NCI-H2196 treated with DMSO at 0.1 percent for 48 hours (cell line): Measurements from ENCODE around the gene ALKBH8.
"Not testable (repeated sequence)": the region's sequence is repeated elsewhere in the genome, so short reads cannot be mapped to it uniquely, and the experiment has no call there.

ENCODE experiments used
- DNase-seq: peaks from one replicate; lab custom pipeline; 2025; ENCODE audit not compliant: unreplicated experiment; lab: John Stamatoyannopoulos, UW

ALKBH8 gene

DNA sequence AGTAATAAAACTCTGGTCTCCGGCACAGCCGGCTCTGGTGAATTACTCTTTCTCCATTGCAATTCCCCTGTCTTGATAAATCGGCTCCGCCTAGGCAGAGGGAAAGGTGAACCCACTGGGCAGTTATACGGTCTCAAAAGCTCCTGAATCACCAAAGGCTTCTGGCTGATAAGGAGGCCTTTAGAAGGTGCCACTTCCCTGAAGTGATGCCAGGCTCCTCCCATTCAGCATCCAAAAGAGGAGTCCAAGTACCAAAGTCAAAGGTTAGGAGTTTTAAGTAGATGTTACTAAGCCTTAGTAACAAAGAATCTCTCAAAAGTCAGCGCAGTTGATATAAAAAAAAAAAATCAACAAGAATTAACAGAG, 11.8 kb upstream of the ALKBH8 start:
- no peak for DNase-seq

DNA sequence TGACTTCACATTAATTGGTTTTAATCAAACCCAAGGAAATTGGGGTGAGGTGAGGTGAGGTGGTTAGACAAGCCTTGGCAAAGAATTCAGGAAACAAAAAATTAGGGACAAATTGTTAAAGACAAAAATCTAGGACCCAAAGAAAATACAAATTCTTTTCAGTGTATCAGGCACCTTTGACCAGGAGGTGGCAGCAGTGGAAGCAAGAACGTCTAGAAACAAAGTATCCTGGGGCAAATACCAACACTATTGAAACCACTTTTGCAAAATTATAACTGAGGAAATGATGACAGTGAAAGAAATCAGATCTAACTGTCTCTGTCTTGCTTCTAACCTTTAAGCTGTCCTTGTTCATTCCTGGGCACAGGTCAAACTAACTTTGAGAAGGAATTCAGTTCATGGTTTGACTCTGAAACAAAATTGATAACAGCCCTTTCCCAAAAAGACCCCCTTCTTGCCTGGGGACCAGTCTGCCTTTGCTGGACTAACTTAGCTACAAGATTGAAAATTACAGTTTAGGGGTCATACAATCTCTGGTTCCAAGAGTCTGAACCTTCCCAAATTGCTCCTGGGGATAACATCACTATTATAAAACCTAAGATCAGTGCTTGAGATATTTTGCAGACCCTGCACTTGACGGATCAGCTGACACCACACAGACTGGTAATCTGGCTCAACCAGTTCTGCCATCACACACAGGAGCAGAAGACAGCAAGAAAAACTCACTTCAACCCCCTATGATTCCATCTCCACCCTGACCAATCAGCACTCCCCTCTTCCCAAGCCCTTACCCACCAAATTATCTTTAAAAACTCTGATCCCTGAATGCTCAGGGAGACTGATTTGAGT, 11.2 kb upstream of the ALKBH8 start:
- DNase-seq = not testable (repeated sequence)

DNA sequence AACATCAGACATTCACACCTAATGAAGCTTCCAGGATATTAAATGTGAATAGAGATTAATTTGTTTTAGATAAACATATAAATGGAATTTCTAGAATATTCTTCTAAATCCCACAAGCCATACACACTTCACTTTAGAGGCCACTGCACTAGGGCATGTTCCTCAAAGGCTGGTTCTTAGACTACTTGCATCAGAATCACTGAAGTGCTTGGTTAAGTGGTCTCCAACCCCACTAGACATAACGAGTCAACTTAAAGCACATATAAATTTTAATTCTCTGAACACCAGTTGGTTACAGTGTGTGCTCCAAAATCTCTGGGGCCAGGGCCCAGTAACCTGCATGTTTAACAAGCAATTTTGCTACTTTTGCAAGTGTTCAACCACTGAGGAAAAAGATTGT, 7.9 kb upstream of the ALKBH8 start:
- DNase-seq = no peak

DNA sequence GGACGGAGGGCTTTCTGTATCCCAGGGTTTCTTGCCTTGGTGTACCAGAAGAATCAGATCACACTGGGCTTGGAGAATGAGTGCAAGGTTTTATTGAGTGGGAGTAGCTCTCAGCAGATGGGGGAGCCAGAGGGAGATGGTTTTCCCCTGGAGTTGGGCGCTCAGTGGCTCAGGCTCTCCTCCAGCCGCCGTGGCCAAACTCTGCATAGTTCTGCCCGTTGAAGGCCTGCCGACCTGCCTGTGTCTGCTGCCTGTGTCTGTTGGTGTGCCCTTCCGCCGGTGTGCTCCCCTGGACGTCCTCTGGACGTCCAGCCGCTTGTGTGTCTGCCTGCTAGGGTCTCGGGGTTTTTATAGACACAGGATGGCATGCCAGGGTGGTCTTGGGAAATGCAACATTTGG, 4.5 kb upstream of the ALKBH8 start:
- DNase-seq = no peak

DNA sequence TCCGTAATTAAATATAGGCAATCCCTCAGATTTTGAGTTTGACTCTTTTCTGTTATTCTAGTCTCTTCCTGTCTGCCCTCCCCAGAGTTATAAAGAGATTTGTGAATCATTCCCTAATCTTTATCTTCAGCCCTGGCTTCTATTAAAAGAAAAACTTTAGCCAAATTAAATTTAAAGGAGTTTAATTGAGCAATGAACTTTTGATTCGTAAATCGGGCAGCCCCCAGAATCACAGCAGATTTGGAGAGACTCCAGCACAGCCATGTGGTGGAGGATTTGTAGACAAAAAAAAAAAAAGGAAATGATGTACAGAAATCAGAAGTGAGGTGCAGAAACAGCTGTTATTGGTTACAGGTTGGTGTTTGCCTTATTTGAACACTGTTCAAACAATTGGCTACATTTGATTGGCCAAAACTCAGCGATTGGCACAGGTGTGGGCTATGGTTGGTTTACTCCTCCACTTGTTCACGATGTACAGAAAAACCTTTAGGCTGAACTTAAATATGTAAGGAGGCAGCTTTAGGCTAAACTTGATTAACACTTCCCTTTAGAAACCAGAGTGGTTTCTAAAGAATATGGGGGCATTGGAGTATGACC, 2.3 kb upstream of the ALKBH8 start:
- DNase-seq = no peak

DNA sequence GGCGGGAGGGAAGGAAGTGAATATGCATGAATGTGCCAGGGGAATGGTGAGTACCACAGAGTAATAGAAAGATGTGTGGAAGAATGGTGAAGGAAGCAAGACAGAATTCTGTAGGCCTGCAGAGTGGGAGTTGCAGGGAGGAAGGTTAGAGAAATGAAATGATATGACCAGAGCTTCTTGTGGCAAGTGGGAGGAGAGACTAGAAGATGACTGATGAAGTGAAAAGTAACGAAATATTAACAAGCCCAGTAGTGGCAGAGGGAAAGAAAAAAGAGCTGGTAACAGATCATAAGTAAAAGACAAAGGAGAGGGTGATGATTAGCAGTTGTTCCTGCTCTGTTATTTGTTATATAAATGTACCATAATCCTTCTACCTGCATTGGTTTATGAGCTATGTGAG, 1.0 kb upstream of the ALKBH8 start:
- DNase-seq = no peak

DNA sequence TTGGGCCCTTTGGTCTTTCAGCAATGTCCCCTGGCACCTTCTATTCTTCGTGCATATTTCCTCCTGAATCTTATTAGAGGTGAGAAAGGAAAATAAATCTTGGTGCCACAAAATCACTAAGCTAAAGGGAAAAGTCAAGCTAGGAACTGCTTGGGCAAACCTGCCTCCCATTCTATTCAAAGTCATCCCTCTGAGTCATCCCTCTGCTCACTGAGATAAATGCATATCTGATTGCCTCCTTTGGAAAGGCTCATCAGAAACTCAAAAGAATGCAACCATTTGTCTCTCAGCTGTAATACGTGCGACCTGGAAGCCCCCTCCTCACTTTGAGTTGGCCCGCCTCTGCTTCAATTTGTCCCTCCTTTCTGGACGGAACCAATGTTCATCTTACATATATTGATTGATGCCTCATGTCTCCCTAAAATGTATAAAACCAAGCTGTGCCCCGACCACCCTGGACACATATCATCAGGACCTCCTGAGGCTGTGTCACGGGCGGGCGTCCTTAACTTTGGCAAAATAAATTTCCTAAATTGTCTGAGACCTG, 493 bp upstream of the ALKBH8 start:
- not testable (repeated sequence) for DNase-seq

DNA sequence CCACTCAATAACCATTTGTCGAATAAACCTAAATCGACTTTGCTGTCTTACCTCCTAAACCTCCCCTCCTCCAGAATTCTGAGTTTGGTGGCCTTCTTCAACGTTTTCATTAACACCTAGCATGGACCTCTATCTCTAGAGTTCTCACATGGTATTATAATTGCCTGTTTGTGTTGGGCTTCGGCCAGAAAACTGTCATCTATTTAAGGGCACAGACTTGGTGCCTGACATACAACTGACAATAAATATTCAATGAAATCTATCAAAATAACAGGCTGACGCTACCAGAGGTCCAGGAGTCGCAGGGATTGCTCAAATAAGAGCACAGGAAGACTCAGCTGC, 687 bp downstream of the ALKBH8 start:
- DNase-seq = no peak

DNA sequence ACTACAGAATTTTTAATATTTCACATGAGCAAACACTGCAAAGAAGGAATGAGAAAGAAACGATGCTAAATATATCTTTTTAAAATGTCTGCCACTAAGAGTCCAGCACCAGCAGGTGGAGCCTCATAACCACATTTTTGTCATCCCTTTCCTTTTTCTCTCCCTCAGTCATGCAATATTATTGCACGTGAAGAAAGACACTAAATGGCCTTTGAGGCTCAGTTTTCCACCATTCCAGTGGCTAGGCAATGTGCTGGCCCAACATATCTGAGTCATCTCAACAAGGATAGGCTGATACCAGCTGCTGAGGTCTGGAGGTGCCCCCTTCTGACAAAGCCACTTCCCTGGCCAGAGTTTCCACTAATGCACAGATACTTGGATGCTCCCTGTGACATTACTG, 1.8 kb downstream of the ALKBH8 start:
- peak; percentile 37 for DNase-seq

DNA sequence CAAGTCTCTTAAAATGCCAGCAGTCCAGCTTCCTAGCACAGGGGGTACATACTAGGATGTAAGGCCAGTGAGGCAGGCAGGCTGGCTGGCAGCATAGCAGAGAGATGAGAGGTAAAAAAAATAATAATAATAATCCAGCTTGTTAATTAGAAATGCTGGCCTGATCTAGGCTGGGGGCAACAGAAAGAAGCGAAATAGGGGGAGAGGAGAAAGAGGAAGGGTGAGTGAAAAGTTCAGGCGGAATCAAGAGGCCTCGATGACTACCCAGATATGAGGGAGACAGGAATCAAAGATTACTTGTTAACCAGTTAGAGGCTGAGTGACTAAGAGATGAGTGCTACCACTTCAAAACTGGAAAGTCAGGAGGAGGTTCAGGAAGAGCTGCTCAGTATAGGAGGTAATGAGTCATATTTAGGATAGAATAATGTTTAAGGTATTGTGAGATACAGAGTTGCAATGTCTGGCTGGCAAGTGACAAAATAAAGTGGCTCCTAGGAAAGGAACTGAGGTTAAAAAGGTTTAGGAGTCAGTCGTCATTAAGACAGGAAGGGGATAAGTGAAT, 2.8 kb downstream of the ALKBH8 start:
- no peak for DNase-seq

DNA sequence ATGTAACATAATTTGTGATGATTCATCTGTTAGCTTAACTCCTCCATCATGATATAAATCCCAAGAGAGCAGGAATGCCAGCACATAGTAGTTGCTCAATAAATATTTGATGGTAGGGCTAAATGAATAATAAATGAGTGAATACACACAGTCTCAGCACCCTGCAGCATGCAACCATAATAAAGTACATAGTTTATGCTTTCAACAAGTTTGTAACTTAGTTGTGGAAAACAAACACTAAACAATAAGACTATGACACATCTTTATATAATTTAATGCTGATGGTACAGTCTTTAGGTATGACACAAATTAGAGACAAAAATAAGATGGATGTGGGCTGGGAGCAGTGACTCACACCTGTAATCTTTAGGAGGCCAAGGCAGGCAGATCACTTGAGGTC, 3.8 kb downstream of the ALKBH8 start:
- no peak for DNase-seq

DNA sequence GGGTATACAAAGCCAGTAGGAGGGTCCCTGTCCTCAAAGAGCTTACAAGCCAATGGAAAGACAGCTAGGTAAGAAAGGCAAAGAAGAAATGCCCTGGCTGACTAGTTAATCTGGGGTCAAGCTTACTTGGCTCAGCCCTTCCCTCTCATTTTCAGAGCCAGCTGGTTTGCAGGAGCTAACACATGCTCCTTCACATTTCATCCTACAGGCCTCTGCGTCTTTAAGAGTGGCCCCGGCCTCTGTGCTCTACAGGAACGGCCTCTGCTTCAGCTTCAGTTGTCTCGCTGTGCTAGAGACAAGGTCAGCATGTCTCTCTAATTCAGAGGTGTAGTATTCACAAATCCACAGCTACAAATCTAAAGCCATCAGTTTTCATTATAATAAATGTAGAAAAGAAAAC, 15.2 kb downstream of the ALKBH8 start:
- DNase-seq = no peak

DNA sequence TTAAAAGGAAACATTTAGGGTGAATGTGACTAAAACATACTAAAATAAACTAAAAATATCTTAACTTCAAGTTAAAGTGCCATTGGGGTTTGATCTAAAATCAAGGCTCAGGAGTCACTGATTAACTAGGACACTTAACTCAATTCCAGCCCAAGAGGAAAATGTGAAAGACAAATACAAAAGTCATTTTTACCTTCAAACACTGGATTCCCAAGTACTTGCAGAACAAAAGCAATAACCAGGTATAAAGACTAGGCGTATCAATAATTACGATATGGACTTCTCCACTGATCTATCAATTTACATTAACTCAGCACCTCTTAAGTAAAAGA, 15.6 kb downstream of the ALKBH8 start:
- no peak for DNase-seq

DNA sequence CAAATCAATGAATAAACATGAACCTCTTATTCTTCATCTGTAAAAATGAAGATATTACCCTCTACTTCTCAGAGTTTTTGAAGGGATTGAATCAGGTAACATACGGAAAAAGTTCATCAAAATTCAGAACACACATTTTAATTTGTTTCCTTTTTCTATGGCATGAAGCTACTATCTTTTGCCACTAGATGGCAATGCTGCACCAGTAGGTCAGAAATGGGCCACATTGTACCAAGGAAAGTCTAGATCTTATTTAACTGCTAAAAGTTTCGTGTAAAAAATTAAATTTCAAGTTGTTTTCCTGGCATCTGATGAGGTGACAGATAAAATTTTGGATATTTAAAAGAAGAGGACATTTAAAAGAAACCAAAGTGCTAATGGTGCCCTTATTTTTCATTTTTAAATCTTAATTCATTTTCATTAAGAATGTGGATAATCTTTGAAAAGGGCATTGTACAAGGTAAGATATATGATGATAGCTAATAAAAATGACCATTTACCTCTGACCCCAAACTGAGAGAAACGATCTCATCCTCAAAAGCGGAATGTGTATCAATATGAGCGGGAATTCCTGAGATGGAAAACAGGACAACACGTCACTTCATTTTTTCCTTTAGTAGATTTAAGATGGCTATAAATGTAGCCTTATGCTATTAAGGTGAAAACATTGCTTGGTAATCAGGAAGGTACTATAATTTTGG, 16.1 kb downstream of the ALKBH8 start:
- no peak for DNase-seq

DNA sequence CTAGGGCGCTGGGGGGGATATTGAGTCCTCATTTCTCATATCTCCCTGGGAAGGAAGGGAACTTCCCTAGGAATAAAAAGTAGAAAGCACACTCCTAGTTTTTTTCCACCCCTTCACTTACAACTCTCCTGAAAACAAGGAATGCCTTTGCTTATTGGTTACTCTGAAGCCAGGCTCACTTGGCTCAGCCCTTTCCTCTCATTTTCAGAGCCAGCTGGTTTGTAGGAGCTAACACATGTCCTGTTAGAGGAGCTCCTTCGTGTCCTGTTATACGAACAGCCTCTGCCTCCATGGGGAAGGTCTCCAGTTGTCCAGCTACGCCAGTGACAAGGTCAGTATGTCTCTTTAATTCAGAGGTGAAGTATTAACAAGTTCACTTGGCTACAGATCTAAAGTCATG, 17.6 kb downstream of the ALKBH8 start:
- DNase-seq = no peak

DNA sequence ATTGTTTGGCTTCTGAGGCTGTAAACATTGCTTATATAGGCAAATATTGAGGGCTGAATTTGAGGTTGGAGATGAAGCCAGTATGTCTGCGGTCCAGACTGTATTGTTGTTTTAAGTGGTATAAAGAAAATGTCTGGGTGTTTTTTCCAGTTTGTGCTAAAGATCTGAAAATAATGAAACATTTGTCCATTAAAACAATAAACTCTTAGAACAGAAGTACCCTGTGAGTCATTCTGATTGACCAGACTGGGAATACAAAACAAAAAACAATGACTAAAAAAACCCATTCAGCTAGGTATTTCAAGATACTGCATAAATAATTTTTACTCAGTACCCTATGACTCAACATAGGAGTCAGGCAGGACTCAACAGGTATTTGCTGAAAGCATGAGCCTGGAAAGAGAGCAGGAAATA, 20.4 kb downstream of the ALKBH8 start:
- DNase-seq = no peak

DNA sequence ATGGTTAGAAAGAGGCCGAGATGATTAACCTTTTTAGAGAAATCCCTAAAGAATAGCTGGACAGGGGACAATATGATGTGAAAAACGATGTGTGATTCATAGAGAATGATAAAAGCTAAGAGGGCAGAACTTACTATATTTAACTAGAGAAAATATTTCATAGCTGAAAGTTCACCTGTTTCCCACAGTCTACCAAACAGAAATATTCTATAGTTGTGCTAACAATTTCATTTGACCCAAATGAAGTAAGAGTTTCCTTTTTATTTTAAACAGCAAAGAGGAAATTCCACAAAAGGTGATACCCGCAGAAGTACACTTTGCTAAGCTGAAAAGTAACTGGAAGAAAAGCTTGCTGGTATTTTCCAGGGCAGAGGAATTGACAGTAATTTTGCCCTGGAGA, 26.7 kb downstream of the ALKBH8 start:
- DNase-seq = no peak

DNA sequence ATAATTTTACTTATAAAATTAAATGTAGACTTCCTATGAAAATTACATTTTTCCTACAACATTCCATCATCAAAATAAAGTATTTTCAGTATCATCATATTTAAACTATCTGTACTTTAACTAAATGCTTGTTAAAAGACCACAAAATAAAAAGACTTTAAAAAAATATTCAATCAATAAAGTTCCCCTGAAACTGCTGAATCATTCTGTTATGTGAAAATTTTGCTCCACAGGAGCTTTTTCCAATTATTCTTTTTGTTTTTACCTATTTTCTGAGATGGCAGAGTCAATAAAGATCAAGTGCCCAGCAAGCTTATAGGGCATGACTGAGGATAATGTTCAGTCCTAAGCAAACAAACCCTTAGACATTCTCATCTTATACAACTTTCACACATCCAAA, 27.3 kb downstream of the ALKBH8 start:
- DNase-seq = no peak

DNA sequence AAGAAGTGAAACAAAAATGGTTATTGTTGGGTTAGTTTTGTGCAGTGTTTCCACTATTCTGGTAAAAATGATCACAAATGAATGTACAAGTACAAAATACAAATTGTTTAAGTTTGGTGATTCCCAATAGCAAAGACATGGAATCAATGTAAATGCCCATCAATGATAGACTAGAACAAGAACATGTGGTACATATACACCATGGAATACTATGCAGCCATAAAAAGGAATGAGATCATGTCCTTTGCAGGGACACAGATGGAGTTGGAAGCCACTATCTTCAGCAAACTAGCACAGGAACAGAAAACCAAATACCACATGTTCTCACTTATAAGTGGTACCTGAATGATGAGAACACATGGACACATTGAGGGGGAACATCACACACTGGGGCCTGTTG, 28.4 kb downstream of the ALKBH8 start:
- DNase-seq = not testable (repeated sequence)

DNA sequence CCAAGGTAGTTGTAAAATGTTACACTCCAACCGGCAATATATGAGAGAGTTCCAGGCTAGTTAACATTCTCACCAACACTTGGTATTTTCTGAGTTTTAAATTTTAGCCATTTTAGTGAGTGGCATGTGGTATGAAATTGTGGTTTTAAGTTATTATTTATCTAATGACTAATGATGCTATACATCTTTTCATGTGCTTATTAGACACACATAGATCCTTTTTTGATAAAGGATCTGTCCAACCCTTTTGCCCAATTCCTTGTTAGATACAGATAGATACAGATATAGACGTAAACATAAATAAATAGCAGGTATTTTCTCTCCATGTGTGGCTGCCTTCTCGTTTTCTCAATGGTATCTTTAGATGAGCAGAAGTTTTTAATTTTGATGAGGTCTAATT, 39.3 kb downstream of the ALKBH8 start:
- no peak for DNase-seq

DNA sequence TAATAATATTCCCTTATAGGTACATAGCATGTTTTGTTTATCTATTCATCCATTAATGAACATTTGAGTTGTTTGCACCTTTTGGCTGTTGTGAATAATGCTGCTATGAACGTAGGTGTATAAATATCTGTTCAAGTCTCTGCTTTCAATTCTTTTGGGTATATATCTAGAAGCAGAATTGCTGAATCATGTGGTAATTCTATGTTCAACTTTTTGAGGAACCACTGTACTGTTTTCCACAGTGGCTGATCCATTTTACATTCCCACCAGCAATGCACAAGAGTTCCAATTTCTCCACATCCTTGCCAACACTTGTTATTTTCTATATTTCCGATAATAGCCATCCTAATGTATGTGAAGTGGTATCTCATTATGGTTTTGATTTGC, 56.7 kb downstream of the ALKBH8 start:
- DNase-seq = no peak
